ENCODE measurements around the gene TMEM86B.
A peak's percentile ranks its signal among the peaks of the same experiment; 100 is the strongest.

The TMEM86B gene

GRCh38 chr19:55257461-55258420, 29.2 kb upstream of the TMEM86B start:
- no peak for DNase-seq

- DNase-seq: no peak
These were observed 28.2 kb upstream of the TMEM86B start for GRCh38 chr19:55256562-55257460.

- no peak for DNase-seq
These were observed 27.3 kb upstream of the TMEM86B start for GRCh38 chr19:55255618-55256423.

- no peak for DNase-seq
These were observed 26.0 kb upstream of the TMEM86B start for GRCh38 chr19:55254625-55254977.

- DNase-seq: no peak
These were observed 25.5 kb upstream of the TMEM86B start for GRCh38 chr19:55253842-55254624.

GRCh38 chr19:55252760-55253663, 24.4 kb upstream of the TMEM86B start:
- DNase-seq: no peak

- no peak for DNase-seq
These were observed 22.9 kb upstream of the TMEM86B start for GRCh38 chr19:55251341-55252081.

- no peak for DNase-seq
These were observed 21.9 kb upstream of the TMEM86B start for GRCh38 chr19:55250262-55251036.

- DNase-seq: no peak
These were observed 21.3 kb upstream of the TMEM86B start for GRCh38 chr19:55249841-55250240.

GRCh38 chr19:55248704-55249103, 20.1 kb upstream of the TMEM86B start:
- DNase-seq: no peak

- DNase-seq: no peak
These were observed 19.7 kb upstream of the TMEM86B start for GRCh38 chr19:55248166-55248675.

- DNase-seq: peak; percentile 63
These were observed 19.1 kb upstream of the TMEM86B start for GRCh38 chr19:55247621-55248099.

- DNase-seq: no peak
These were observed 18.2 kb upstream of the TMEM86B start for GRCh38 chr19:55246462-55247451.

- no peak for DNase-seq
These were observed 16.8 kb upstream of the TMEM86B start for GRCh38 chr19:55245236-55245904.

GRCh38 chr19:55244004-55244680, 15.6 kb upstream of the TMEM86B start:
- no peak for DNase-seq

GRCh38 chr19:55242517-55242916, 14.0 kb upstream of the TMEM86B start:
- DNase-seq: no peak

Data from right forelimb (tissue), 1 donor.